HG02884 (cell line): ENCODE results near the gene PAQR9.
A peak's percentile ranks its signal among the peaks of the same experiment; 100 is the strongest.
"Not testable (repeated sequence)": the region's sequence is repeated elsewhere in the genome, so short reads cannot be mapped to it uniquely, and the experiment has no call there.

Experiments used
- ATAC-seq: cut with Tn5 transposase; IDR thresholded peaks from one replicate; pipeline ENCODE4 v1.9.1; 2021; ENCODE audit warnings: mild to moderate bottlenecking, moderate library complexity; ENCODE audit not compliant: unreplicated experiment

PAQR9 gene, protein sequence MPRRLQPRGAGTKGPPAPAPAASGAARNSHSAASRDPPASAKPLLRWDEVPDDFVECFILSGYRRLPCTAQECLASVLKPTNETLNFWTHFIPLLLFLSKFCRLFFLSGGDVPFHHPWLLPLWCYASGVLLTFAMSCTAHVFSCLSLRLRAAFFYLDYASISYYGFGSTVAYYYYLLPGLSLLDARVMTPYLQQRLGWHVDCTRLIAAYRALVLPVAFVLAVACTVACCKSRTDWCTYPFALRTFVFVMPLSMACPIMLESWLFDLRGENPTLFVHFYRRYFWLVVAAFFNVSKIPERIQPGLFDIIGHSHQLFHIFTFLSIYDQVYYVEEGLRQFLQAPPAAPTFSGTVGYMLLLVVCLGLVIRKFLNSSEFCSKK

DNA sequence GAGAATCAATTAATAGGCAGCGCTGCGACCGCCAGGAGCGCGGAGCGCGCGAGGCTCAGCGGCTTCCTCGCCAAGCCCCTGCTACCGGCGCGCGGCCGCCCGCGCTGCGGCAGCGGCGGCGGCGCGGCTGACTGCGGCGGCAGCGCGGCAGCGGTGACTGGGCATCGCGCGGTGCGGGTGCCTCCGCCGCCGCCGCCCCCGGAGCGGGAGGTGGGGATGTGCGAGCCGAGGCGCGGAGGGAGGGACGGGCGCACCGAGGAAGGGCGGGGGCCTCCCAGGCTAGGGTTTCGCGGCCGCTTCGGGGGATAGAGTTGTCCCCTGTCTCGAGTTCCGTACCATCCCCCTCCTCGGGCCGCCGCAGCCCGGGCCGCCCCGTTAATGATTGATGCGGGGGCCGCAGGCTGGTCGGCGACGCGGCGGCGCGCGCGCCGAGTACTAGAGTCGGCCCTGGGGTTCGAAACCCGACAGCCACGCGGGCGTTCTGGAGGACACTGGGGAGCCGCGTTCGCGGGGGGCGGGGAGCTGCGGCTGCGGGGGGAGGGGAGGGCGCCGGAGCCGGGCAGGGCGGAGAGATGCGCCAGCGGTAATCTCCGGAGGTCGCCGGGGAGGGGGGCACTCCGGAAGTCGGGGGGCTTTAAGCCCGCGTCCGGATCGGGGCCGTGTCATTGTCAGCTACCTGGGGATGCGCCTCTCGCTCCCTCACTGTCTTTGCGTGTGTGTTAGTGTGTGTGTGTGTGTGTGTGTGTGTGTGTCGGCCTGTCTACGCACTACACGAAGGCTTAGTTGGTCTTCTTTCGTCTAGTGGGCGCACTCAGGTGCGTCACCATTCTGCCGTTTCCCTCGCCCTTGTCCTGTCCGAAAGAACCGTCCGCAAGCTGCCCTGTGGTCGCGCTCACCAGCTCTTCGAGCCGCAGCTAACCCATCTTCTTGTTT, at the start of gene PAQR9:
PAQR9 (minus strand) TSS at position 159 of the 933 bp plus-strand sequence. CDS start 338 bp downstream, outside the sequence.
- no peak for ATAC-seq

DNA sequence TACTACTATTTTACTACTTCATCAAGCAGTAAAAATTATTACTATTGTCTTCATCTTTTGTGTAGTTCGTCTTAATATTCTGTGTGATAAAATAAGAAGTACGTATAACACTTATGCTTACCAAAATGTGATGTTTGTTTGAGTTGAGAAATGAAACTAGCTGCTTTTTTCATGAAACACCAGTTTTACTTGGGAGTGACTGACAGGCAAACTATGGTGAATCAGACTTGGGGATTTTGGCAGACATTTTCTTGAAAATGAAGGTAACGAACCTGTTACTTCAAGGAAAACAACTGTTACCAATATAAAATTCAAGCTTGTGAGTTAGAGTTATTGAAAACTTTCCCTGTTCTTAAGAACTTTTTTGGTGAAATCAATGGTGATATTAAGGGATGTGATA, 48.2 kb upstream of the PAQR9 start:
- no peak for ATAC-seq

DNA sequence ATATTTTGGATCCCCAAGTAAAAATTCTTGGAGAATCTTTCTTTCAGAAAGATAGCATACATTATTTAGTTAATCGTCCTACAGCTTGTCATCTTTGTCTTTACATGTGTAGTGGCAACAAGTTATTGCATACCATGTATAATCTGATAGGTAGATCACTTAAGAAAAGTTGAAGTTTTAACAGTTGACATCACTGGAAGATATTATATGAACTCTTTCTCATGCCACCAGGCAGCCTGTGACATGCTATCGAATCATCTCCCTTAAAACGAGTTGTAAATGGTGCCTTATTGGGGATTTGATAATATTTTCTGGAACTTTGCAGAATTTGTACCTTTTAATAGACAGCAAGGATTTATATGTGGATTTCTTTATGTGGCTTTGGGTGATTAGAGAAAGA, 46.5 kb upstream of the PAQR9 start:
- ATAC-seq, result no peak

DNA sequence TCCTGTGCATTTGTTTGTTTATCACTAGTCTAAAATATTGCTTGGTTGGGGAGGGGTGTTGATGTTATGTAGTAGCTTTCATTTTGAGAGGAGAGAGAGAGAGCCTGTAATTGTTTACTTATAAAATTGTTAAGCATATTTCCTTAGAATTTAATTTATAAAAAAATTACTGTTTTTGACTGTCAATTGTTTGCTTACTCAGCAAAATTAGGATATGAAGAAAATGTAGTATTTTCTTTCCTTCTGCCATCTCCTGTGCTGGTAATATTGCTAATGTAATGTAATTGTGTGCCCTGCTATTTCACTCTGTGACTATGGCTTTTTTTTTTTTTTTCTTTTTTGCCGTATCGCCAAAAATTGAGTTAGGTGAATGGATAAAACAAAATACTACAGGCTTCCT, 41.3 kb upstream of the PAQR9 start:
- no peak for ATAC-seq

DNA sequence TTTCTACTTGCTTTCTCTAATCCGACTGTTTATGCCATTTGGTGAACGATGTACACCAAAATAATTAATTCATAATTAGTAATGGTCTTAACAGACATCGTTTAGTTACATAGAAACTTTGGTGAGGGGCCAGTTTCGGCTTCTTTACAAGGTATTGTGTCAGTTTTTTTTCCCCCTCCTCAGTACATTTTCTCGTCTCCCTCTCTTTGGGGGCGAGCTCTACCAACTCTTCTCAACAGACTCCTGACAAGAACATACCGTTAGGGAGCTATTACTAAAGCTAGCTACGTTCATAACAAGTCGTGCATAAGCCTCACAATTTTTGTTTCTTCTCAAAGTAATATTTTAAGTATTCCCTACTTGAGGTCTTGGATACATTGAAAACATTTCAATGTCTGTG, 39.3 kb upstream of the PAQR9 start:
- ATAC-seq, result no peak

DNA sequence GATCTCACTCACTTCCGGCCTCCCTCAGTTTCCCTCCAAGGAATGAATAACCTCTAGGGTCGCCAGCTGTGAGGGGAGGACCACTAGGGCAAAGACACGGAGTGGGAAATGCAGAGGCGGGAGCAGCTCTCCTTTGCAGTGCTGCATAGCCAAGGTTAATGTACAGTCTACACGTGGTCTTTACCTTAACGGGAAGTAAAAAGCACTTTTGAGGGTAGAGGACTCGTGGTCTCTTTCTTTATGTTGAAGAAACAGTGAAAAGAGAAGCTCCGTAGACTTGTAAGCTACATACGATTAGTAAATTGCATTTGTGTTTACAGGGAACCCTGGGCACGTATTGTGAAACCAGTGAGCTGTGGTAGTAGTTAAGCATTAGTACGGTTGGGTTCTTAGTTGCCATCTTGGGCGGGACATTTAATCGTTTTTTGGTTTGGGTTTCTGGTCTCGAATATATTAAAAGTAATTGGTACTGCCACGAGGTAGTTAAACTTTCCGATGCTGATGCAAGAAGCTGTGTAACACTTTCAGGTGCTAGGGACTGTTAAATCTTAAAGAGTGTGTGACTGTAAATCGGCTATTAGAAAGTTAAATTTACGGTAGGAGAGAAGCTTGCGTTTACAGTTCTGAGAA, 38.7 kb upstream of the PAQR9 start:
- ATAC-seq, result peak; percentile 27

DNA sequence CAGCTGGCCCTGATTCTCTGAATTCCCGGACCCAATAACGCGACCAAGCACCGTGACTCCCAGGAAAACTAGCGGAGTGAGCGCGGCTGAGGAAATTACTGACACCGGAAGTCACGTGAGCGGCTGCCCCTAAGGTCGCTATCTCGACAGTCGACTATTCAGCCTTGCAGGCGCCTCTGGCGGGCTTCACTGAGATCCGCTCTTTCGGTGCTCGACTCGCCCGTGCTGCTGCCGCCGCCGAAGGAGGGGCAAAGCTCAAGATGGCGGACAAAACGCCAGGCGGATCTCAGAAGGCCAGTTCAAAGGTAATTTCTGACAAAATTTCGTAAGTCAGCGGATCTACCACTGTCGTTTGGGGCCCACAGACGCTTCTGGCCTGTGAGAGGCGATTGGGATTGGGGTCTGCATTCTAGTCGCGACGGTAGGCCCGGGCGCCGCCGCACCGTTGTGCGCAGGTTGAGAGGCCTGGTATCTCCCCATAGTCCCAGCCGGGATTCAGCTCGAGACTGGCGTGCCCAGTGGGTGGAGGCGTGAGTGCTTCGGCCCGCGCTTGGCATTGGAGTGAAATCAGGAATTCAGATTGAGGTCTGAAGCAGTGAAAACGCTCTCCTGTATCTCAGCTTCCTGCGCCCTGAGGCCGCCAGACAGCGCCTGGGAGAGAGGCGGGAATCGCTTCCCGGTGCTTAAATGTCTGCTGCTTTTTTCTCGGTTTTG, 38.1 kb upstream of the PAQR9 start, which contains the start of gene U2SURP:
U2SURP (plus strand) TSS at position 202 of the 714 bp plus-strand sequence; CDS start at position 261, 59 bp downstream.
- peak; percentile 77 for ATAC-seq

DNA sequence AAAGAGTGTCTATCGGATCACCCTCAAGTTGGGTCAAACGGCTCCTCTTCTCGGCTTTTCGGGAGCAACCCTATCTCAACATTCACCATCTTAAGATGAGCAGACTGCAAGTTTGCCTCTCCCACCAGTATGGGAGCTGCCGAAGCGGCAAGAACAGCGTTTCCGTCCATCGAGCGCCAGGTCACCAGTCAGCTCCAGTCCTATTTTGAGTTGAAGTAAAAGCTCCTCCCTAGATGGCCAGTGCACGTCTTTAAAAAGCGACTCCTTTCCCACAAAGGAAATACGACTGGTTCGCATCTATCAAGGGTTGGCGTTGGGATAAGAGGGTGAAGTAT, 37.5 kb upstream of the PAQR9 start:
- ATAC-seq, result peak; percentile 69

DNA sequence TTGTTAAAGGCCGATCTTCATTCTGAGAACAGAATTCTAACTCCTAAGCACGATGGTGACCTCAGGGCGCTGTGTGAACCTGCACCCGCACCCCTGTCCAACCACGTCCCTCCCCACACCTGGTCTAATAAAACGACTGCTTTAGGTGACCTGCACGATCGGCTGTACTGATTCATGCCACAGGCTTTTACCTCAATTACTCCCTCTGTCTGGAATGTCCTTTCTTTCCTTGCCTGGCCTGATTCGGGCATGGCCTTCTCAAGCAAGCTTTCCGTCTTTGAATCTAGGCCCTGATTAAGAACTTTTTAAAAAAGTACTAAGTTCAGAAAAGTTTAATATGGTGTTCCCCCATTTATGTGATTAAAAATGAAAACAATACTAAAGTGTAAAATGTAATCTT, 37.1 kb upstream of the PAQR9 start:
- no peak for ATAC-seq

DNA sequence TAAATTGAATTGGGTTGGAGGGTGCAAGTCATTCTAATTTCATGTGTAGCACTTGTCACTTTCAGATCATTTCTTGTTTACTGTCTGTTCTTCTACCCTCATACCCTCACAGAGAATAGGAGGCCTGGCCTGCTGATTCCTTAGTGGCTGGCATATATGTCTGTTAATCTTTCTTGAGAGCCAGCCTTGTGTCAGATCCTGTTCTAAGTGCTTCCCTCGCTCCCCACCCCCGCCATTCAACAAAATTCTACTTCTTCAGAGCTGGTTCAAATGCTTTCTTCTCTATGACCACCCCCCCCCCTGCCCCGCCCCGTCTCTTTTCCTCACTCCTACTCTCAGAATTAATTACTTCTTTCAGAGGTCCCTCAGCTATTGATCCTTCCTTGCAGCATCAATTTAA, 36.4 kb upstream of the PAQR9 start:
- no peak for ATAC-seq

DNA sequence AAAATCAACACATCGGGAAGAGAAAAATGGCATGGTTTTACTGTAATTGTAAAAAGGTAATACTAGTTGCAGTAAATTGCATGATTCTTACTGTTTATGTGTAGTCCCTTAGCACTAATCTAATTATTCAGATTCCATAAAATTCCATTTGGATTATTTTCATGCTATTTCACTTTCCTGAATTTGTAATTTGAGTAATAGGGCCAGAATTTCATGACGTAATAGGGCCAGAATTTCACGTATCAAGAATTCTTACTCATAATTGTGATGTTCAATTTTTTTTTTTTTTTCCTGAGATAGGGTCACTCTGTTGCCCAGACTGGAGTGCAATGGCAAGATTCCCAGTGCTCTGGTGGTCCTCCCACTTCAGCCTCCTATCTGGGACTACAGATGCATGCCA, 35.0 kb upstream of the PAQR9 start:
- no peak for ATAC-seq

DNA sequence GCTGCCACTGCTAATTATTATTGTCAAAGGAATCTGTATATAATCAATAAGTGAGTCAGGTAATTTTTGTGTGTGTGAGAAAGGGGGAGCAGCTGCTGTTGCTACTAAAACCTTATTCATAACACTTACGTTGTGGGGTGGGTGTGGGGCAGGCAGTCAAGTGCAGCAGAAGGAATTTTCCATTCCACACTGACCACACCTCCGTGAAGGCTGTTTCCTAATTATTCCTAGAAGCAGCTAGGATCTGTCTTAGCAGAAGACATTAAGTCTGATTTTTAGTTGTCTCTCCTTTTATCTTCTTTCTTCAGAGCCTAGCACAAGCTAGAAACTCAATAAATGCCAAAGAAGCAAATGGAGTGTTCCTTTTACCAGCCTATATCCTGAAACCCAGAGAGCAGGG, 33.9 kb upstream of the PAQR9 start:
- ATAC-seq, result no peak

DNA sequence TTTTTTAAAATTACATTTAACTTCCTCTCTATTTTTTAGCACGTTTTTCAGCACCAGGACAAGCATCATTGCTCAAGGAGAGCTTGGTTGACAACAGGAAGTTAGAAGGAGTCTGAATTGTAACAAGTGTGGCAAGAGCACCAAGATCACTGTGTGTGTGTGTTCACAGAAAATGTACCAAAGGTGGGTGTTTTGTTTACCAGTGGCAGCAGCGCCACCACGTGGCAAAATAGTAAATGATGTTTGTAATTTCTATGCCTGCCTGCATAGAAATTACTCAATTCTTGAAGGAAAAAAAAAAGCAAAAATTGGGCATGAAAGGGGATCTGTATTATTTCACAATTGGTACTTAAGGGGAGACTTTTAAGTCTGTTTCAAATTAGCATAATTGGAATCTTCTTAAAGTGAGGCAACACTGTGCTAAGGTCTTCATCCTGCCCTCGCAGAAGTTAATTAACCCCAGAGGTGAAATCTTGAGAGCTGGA, 30.5 kb upstream of the PAQR9 start:
- ATAC-seq, result peak; percentile 75

DNA sequence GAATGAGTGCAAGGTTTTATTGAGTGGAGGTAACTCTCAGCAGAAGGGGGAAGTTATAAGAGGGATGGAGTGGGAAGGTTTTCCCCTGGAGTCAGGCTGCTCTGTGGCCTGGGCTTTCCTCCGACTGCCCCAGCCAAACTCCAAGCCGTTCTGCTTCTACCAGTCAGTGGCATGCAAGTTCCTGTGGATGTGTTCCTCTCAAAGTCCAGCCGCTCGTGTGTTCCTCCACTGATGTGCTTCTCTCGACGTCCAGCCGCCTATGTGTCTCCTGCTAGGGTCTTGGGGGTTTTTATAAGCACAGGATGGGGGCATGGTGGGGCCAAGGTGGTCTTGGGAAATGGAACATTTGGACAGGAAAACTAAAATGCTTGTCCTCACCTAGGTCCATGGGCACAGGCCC, 28.8 kb upstream of the PAQR9 start:
- no peak for ATAC-seq

DNA sequence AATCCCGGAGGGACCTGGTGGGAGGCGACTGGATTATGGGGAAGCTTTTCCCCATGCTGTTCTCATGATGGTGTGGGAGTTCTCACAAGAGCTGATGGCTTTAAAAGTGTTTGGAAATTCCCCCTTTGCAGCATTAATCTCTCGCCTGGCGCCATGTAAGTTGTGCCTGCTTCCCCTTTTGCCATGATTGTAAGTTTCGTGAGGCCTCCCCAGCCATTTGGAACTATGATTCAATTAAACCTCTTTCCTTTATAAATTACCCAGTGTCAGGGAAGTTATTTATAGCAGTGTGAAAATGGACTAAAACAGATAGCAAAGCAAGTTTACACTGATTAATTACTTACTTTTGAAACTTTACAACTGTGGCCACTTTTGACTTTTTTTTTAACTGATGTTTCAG, 27.2 kb upstream of the PAQR9 start:
- ATAC-seq, result no peak

DNA sequence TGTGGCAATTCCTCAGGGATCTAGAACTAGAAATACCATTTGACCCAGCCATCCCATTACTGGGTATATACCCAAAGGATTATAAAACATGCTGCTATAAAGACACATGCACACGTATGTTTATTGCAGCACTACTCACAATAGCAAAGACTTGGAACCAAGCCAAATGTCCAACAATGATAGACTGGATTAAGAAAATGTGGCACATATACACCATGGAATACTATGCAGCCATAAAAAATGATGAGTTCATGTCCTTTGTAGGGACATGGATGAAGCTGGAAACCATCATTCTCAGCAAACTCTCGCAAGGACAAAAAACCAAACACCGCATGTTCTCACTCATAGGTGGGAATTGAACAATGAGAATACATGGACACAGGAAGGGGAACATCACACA, 25.4 kb upstream of the PAQR9 start:
- not testable (repeated sequence) for ATAC-seq

DNA sequence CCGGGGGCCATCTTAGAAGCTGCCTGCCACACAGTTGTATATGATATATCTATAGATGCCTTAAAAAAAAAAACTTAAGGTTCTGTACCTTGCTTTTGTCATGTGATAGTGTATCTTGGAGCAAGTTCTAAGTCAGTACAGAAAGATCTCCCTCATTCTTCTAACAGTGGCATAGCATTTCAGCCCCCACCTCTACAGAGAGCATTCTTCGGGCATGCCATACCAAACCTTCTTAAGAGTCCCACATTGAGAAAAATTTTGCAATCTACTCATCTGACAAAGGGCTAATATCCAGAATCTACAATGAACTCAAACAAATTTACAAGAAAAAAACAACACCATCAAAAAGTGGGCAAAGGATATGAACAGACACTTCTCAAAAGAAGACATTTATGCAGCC, 24.7 kb upstream of the PAQR9 start:
- not testable (repeated sequence) for ATAC-seq

DNA sequence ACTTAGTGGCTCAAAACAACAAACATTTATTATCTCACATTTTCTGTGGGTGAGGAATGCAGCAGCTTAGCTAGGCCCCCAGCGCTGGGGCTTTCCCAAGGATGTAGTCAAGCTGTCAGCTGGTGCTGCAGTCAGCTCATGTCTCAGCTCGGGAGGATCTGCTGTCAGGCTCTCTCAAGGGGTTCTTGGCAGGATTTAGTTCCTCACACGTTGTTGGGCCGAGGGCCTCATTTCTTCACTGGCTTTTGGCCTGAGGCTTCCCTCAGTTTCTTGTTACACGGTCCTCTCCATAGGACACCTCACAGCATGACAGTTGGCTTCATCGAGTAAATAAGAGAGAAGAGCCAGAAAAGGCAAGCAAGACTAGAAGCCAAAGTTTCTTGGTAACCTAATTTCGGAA, 24.2 kb upstream of the PAQR9 start:
- no peak for ATAC-seq

DNA sequence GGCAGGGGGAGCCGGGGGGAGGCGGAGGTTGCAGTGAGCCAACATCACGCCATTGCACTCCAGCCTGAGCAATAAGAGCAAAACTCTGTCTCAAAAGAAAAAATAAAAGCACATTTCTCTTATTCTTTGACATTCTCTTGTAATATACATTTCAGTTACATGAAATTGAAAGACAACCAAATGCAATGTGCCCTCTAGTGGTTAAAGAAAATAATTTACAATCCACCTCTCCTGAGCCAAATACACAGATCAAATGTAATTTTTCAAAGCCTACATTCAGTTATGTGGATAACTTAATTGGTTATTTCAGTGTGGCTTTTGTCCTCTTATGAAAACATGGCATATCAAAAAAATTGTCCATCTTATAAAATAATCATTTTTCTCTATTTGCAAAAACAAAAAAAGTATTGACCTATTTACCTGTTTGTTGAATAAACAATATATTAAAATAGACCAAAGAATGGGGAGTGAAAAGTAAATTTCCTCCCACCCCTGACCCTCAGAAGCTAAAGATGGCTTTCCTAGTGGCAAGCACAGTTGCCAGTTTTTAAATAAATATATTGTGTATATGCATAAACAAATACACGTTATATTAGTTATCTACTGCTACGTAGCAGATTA, 23.7 kb upstream of the PAQR9 start:
- ATAC-seq, result peak; percentile 59

DNA sequence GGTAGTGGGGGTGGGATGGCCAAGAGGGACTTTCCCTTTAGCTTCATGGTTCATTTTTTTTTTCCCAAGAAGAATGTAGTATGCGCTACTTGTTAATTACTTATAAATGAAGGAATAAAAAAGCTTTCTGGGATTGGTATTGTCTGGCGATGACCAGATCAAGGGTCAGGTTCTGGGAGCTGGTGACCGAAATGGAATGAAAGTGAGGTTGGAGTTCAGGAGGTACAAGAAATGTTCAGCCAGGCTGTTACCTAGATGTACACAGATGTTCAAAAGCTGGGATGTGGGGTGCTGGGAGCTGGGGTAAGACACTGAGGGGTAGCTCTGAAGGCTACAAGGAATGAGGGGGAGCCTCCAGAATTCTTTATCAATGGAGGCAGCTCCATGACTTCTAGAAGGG, 20.8 kb upstream of the PAQR9 start:
- no peak for ATAC-seq
